Airway epithelial cell (primary cell): ENCODE measurements around the gene PCAT6. TPM values are rescaled to one million over a fixed set of nuclear protein-coding genes. Genes with fewer than 3 reads are reported as not detected.

Experiments used
- total RNA-seq: library from RNA; depleted of rRNA; stranded (reverse); fragments of >200 nt; gene quantifications from 2 replicates; pipeline ENCODE4 v1.2.3, GENCODE V29; 2015

PCAT6 gene
- 0.93 and 2.9 TPM in 2 replicates for total RNA-seq

GRCh38 chr1:202810615-202811295, at the start of gene PCAT6:
PCAT6 (plus strand) TSS chr1:202810954.

DNA sequence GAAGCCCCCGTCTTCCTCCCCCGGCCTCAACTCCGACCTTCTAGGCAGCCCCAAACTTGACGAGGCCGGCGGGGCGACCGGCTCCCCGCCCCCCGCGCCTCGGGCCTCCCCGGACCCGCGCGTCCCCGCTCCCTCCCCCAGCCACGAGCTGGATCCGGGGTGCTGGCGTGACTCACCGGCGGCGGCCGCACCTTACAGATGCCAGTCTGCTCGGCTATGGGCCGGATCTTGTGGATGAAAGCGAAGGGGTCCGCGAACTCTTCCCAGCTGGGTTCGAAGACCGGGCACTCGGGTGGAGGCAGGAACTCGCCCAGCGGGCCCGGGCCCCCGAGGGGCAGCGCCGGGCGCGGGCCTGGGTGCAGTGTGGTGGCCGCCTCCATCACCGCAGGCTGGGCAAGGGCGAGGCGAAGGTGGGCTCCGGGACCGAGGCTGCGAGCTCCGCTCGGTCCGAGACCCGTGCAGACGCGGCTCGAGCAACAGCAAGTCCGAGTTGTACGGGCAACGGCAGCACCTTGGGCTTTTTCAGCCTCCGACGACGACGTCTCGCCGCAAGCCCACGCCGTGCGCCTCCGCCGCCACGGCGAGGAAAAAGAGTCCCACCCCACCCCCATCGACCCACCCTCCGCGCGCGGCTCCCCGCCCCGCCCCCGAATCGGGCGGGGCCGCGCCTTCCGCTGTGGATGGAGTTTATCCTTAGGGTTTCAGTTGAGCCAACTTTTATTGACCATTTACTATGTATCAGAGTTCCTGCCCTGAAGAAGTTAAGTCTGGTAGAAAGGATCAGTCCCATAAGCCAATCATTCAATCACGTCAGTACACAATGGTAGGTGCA, 2.6 kb upstream of the PCAT6 start, which contains the start of gene KDM5B:
KDM5B (minus strand) TSS at position 496 of the 832 bp plus-strand sequence; CDS start at position 380, 116 bp downstream.

Other genes with a start within 250 kb of the PCAT6 start
- gene SYT2, start 100.5 kb upstream of the PCAT6 start, total RNA-seq, result under 0.01 TPM in 1 of 2 replicates, not detected in the other
- 55.8 and 75.8 TPM in 2 replicates for gene KDM5B, start 2.5 kb upstream of the PCAT6 start, total RNA-seq
- 3.4 and 6.9 TPM in 2 replicates for gene RABIF, start 78.2 kb downstream of the PCAT6 start, total RNA-seq
- 16.4 and 19.0 TPM in 2 replicates for gene KLHL12, start 116.3 kb downstream of the PCAT6 start, total RNA-seq
- gene ADIPOR1, start 147.4 kb downstream of the PCAT6 start, total RNA-seq, result 97.3 and 108 TPM in 2 replicates
- 83.6 and 96.8 TPM in 2 replicates for gene CYB5R1, start 156.3 kb downstream of the PCAT6 start, total RNA-seq
- 83.1 and 85.8 TPM in 2 replicates for gene TMEM183A, start 196.4 kb downstream of the PCAT6 start, total RNA-seq
- gene PPFIA4, start 215.5 kb downstream of the PCAT6 start, total RNA-seq, result 2.0 and 2.6 TPM in 2 replicates